GM19467 (cell line): ENCODE data around the gene SYCP3.
A peak's percentile ranks its signal among the peaks of the same experiment; 100 is the strongest.
"Not testable (repeated sequence)": the region's sequence is repeated elsewhere in the genome, so short reads cannot be mapped to it uniquely, and the experiment has no call there.

Experiments
- ATAC-seq: cut with Tn5 transposase; IDR thresholded peaks from one replicate; pipeline ENCODE4 v1.9.1; 2021; ENCODE audit warnings: mild to moderate bottlenecking, moderate library complexity; ENCODE audit not compliant: unreplicated experiment

The SYCP3 gene

GRCh38 chr12:101761350-101761749 lies 22.1 kb upstream of the SYCP3 start:
- ATAC-seq: no peak

DNA sequence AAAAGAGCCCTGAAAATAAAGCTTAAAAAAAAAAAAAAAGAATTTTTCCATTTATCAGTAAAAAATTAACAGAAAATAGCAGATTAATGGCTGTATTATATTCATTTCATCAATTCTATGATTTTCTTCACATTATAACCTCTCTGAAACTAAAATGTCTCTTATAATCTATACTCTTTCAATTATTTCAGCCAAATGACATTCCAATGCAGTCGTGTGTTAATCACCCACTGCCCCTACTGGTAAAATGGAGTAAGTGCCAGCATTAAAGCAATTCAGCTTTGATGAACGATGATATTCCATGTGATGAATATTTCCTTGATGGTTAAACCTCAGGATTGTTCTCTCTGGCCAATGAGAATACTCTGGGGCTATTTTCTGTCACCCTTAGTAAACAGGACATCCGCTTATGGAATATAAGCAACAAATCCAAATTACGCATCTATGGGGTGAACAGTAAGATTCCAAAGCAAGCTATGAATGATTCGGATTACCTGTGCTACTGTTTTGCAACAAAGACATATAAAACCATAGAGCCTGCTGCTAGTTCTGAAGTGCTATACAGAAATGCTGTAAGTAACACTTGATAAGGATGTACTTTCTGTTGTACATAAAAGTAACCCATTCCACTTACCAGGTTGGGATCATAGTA lies 20.3 kb upstream of the SYCP3 start:
- no peak for ATAC-seq

DNA sequence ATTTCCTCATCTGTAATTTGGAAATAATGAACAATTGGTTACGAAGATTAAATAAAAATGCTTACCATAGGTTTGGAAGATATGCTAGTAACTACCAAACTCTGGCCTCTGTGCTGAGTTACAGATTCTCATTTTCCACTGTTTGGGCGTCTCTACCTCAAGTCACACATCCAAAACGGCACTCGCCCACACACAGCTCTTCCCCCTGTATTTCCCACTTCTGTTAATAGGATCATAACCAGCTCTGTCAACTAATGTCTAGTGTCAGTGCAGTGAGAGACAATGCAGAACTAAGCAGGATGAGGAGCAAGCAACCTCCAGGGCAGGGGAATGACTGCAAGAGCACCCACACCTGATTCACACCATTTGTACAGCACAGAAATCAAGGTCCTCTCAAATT lies 10.9 kb upstream of the SYCP3 start:
- no peak for ATAC-seq

DNA sequence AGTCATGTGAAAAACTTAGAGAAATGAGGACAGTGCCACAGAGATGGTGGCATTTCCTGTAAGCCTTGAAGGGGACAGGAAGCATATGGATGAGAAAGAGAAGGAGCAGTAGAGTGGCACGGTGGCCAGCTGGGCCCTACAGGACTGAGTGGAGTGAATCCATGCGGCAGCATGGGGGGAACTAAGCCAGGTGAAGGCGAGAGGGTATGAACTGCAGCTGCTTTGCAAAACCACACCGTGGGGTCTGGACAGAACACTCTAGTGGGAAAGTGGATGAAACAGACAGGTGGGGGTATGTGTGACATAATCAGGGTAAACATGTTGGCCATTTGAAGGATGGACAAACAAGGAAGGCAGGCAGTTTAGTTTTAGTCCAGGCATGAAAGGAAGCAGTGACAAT lies 10.4 kb upstream of the SYCP3 start:
- ATAC-seq: no peak

DNA sequence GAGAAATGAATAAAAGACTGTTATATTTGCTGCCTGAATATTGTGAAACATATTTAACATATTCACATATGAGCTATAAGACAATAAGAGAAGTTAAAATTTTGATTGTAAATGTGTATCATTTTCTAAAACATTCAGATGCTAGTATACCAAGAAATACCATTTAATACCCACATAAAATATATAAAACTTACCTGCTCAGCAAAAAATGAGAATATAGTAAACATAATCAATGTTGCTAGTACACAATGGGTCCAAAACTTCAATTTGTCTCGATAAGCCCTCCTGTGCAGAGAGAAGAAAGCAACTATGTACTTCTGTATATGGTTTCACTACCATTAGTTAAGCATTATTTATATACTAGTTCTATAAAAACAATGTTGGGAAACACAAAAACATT lies 9.6 kb upstream of the SYCP3 start:
- no peak for ATAC-seq

GRCh38 chr12:101747697-101748096 lies 8.4 kb upstream of the SYCP3 start:
- no peak for ATAC-seq

DNA sequence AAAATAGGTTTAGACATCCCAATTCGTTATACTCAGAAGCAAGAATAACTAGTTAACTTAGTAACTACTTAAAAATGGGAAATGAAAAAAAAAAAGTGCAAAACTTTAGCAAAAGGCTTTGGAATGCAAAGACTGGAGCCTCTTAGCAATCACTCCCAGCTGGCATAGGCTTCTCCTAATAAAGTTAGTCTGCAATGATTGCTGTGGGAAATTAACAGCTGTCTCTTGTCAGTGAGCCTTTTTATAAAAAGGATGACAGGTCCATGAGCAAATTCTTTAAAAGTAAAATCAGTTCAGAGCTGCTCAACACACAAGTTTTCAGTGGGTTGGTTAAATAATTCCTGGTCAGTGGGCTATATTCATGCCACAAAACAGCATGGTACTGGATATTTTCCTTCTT lies 7.4 kb upstream of the SYCP3 start:
- no peak for ATAC-seq

DNA sequence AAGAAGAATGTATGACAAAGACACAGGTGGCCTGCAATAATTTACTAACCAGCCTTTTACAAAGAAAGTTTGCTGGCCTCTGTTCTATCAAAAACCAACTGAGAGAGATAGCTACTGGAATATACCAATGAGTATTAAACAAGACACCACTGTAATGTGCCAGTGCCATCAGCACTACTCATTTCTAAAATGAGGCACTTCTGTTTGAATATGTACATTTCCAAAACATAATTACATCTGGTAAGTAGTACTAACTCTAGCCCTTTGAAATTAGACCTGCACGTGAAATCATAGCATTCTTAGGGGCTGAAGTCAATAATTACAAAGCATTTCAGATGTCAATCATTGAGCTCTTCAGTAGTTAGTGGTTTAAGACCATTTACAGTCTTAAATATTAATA lies 6.9 kb upstream of the SYCP3 start:
- ATAC-seq: no peak

DNA sequence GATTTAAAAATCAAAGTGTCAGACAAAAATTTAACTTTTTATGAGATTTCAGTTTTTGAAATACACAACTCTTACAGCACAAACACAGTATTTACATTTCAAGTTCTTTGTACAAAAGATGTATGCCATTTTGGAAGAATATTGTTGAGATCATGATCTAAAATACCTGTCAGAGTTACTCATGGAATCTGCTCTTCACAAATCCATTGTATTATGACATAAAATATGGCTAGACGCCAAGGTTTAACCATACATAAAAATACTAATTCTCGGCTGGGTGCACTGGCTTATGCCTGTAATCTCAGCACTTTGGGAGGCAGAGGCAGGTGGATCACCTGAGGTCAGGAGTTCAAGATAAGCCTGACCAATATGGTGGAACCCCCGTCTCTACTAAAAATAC lies 6.2 kb upstream of the SYCP3 start:
- ATAC-seq: no peak

- peak; percentile 96 for ATAC-seq
Observed at GRCh38 chr12:101743724-101744472, 4.6 kb upstream of the SYCP3 start.

DNA sequence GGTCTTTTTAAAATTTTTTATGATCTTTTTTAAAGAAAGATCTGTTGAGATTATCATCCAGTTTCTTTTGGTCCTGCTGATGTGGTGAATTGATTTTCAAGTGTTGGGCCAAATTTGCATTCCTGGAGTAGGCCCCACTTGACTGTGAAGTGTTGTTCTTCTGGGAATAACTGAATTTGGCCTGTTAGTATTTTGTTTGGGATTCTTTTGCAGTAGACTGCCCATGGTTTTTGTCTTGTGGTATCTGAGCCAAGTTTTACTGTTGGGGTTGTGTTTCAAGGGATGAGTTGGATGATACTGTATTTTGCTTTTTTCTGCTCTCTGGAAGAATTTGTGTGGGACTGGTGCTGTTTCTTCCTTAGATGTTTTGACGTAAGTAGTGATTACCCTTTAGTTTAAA lies 4.0 kb upstream of the SYCP3 start:
- ATAC-seq: no peak

DNA sequence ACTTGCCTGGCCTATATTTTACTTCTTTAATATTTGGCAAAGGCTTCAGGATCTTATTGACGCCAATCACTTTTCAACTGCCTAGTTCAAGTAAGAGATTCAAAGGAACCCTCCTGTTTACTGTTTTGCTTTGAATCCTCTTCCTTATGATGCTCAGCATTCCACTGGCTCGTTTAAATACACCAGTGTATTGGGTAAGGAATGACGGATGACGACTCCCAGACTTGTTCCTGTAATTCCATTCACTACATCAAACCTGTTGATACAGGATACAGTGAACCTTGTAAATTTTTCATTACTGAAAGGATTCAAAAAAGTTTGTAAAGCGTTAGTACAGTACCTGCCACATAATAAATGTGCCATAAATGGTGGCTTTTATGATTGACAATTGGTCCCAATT lies 1.7 kb upstream of the SYCP3 start:
- no peak for ATAC-seq

DNA sequence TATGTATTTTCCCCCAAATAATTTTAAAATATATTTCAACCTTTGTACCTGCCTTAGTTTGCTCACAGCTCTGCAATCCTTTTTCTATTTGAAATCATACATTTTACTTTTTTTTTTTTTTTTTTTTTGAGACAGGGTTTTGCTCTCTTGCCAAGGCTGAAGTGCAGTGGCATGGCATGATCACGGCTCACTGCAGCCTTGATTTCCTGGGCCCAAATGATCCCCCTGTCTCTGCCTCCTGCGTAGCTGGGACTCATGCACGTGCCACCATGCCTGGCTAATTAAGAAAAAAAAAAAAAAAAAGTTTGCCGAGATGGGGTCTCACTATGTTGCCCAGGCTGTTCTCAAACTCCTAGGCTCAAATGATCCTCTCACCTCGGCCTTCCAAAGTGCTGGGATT lies 1.3 kb upstream of the SYCP3 start:
- no peak for ATAC-seq

- ATAC-seq: no peak
Observed at GRCh38 chr12:101737476-101737875, 1.8 kb downstream of the SYCP3 start.

- ATAC-seq: not testable (repeated sequence)
Observed at GRCh38 chr12:101734482-101734881, 4.8 kb downstream of the SYCP3 start.

DNA sequence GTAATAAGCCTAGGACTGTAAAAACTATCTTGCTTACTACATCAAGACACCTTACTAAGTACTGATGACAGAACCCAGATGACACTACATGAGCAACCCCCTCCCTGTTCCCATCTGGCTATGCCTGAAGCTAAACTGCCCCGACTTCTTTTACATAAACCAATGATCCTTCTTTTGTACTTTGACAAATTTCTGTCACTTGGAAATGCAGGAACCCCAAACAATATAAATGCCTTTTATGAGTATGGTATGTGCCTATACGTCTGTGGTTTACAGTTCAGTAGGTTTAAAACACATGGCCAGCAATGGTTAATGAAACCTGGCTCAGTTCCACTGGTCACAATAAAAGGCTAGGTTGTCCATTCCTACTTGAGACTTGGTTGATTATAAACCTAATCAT lies 6.1 kb downstream of the SYCP3 start:
- no peak for ATAC-seq

DNA sequence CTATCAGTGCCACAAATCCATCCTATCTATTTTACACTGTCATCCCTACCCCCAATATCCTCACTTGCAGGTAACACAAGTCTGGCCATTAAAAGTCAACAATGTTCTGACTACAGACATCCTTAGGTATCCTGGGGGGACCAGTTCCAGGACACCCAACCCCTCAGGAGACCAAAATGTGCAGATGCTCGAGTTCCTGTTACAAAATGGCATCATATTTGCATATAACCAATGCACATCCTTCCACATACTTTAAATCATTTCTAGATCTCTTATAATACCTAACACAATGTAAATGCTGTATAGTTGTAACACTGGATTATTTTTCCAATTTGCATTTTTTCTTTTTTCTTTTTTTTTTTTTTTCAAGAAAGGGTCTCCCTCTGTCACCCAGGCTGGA lies 6.9 kb downstream of the SYCP3 start:
- no peak for ATAC-seq

GRCh38 chr12:101729842-101730241 lies 9.4 kb downstream of the SYCP3 start:
- ATAC-seq: no peak

GRCh38 chr12:101727098-101727497 lies 12.2 kb downstream of the SYCP3 start:
- ATAC-seq: no peak

- ATAC-seq: no peak
Observed at GRCh38 chr12:101722392-101722791, 16.9 kb downstream of the SYCP3 start.

GRCh38 chr12:101720118-101720517 lies 19.1 kb downstream of the SYCP3 start:
- ATAC-seq: no peak

DNA sequence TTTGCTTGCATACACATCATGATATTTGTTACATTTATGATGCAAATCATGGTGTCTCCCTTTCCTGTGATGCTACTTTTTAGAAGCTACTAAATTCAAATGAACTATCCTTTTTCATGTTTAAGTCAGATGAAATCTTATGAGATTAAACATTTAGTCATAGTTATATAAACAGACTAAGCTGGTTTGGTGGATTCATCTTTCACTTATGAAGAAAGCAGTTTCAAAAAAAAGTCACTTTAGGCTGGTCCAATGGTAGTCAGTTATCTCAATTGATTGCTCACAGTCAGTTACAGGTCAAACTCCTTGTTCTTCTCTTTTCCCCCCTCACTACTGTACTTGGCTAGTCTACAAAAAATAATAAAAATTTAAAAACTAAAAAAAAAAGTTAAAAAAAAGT lies 19.7 kb downstream of the SYCP3 start:
- no peak for ATAC-seq
